HEK293 (cell line): ENCODE data around the gene PEX5L.
A peak's percentile ranks its signal among the peaks of the same experiment; 100 is the strongest.

ENCODE experiments used
- CTCF ChIA-PET: fragments of 350-600 bp; formaldehyde crosslinking; extraction: SDS; loops from one replicate; lab custom pipeline; 2021; ENCODE audit warnings: antibody characterized with exemption; lab: Yijun Ruan, JAX
- POLR2A ChIA-PET: fragments of 300-600 bp; formaldehyde crosslinking; extraction: SDS; loops from one replicate; lab custom pipeline; 2020; ENCODE audit warnings: antibody characterized with exemption, inconsistent platforms; lab: Yijun Ruan, JAX
- H3K27ac ChIP-seq: fragments of 200-500 bp; sonication (Bioruptor generic); 2 replicates; pipeline ENCODE4 v1.5.1; 2014; ENCODE audit warnings: low read depth, low read length, control low read depth, inconsistent platforms; ENCODE audit errors: extremely low read depth
- H3K36me3 ChIP-seq, 2 experiments: fragments of 200-500 bp in 1 of 2; sonication (Bioruptor generic) in 1 of 2; 1 replicate in 1 of 2; 2 replicates in 1 of 2; pipeline ENCODE4 v1.5.1; 2014 to 2017; ENCODE audit warnings: inconsistent platforms in 2 of 2, low read length in 2 of 2; ENCODE audit not compliant: control insufficient read depth in 2 of 2, insufficient read depth in 1 of 2
- H3K4me1 ChIP-seq: fragments of 200-500 bp; sonication (Bioruptor generic); 2 replicates; pipeline ENCODE4 v1.5.1; 2014; ENCODE audit warnings: mild to moderate bottlenecking, low read length, inconsistent platforms; ENCODE audit not compliant: control insufficient read depth, insufficient read depth
- H3K4me3 ChIP-seq: 2 replicates; pipeline ENCODE4 v1.5.1; 2011; ENCODE audit warnings: low read depth, mild to moderate bottlenecking, control low read depth, low read length, moderate library complexity
- H3K9me3 ChIP-seq: fragments of 200-500 bp; sonication (Bioruptor generic); 2 replicates; pipeline ENCODE4 v1.5.1; 2014; ENCODE audit warnings: low read depth, low read length, inconsistent platforms; ENCODE audit not compliant: control insufficient read depth, insufficient read depth
- BCL11B ChIP-seq: fragments of 450-650 bp; formaldehyde crosslinking; IDR thresholded peaks from 2 replicates; pipeline ENCODE4 v1.5.1; 2016; ENCODE audit warnings: low read depth, missing biosample characterization, missing genetic modification characterization
- PRDM2 ChIP-seq: fragments of 450-650 bp; formaldehyde crosslinking; IDR thresholded peaks from 2 replicates; pipeline ENCODE4 v1.5.1; 2016; ENCODE audit warnings: missing biosample characterization, missing genetic modification characterization, borderline replicate concordance
- RBAK ChIP-seq: fragments of 450-650 bp; formaldehyde crosslinking; IDR thresholded peaks from 2 replicates; pipeline ENCODE4 v1.5.1; 2016; ENCODE audit warnings: missing biosample characterization, missing genetic modification characterization
- SP7 ChIP-seq: fragments of 450-650 bp; formaldehyde crosslinking; IDR thresholded peaks from 2 replicates; pipeline ENCODE4 v1.5.1; 2016; ENCODE audit warnings: missing biosample characterization, missing genetic modification characterization
- YY2 ChIP-seq: fragments of 450-650 bp; formaldehyde crosslinking; IDR thresholded peaks from 2 replicates; pipeline ENCODE4 v1.5.1; 2016; ENCODE audit warnings: missing biosample characterization, missing genetic modification characterization
- ZBTB17 ChIP-seq: fragments of 450-650 bp; formaldehyde crosslinking; IDR thresholded peaks from 2 replicates; pipeline ENCODE4 v1.5.1; 2016; ENCODE audit warnings: missing biosample characterization, missing genetic modification characterization
- ZFP41 ChIP-seq: fragments of 450-650 bp; formaldehyde crosslinking; IDR thresholded peaks from 2 replicates; pipeline ENCODE4 v1.5.1; 2016; ENCODE audit warnings: missing biosample characterization, missing genetic modification characterization, borderline replicate concordance
- ZNF302 ChIP-seq: fragments of 450-650 bp; formaldehyde crosslinking; IDR thresholded peaks from 2 replicates; pipeline ENCODE4 v1.5.1; 2016; ENCODE audit warnings: missing biosample characterization, missing genetic modification characterization, low read depth
- ZNF501 ChIP-seq: fragments of 450-650 bp; formaldehyde crosslinking; IDR thresholded peaks from 2 replicates; pipeline ENCODE4 v1.5.1; 2016; ENCODE audit warnings: missing biosample characterization, missing genetic modification characterization
- ZNF548 ChIP-seq: fragments of 450-650 bp; formaldehyde crosslinking; IDR thresholded peaks from 2 replicates; pipeline ENCODE4 v1.5.1; 2016; ENCODE audit warnings: missing biosample characterization, missing genetic modification characterization
- ZNF561 ChIP-seq: fragments of 450-650 bp; IDR thresholded peaks from 2 replicates; pipeline ENCODE4 v1.5.1; 2018; ENCODE audit warnings: missing biosample characterization, missing genetic modification characterization, borderline replicate concordance
- ZNF645 ChIP-seq: fragments of 450-650 bp; formaldehyde crosslinking; IDR thresholded peaks from 2 replicates; pipeline ENCODE4; 2016; ENCODE audit warnings: missing biosample characterization, missing genetic modification characterization
- ZNF704 ChIP-seq: fragments of 450-650 bp; formaldehyde crosslinking; IDR thresholded peaks from 2 replicates; pipeline ENCODE4 v1.5.1; 2016; ENCODE audit warnings: missing biosample characterization, missing genetic modification characterization
- TF ChIP-seq, protein P1 (sequence below): fragments of 450-650 bp; formaldehyde crosslinking; IDR thresholded peaks from 2 replicates; pipeline ENCODE4 v1.5.1; 2016; ENCODE audit warnings: missing biosample characterization, missing genetic modification characterization, low read depth

The PEX5L gene

DNA sequence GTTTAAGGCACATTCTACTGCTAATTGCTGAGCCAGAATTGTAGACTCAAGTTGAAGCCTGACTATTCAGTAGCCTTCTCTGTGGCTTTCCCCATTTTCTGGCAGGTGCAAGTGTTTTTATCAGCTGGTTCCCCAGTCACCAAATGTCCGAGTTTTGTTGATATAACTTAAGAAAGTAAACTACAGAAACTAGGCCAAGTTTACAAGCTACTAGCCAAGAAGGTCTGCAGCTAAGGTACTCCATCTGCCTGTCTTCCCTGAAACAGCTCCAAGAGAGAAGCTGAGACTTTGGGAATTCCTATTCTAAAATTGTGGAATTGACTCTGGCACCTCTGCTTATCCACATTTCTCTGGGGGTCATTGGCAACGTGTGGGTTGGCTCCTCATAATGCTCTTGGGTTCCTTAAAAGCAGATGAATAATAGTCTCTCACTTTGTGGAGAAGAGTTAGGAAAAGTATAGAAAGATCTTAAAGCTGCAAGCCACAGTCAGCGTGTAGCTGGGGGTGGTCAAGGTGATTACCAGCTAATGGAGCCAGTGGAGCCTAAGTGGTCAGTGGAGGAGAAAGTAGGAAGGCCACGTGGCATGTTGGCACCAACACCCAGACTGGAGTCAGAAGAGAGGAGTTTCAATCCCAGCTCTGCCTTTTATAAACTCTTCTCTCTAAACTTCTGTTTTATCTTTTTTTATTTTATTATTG is 128.8 kb downstream of the PEX5L start (continued):
- TF ChIP-seq SP7 (no peak), ZNF704 (tag by site-specific recombination) (no peak), BCL11B (no peak), ZBTB17 (no peak), ZNF501 (tag by site-specific recombination) (no peak), ZFP41 (no peak), ZNF645 (tag by site-specific recombination) (no peak), RBAK (no peak), ZNF302 (tag by site-specific recombination) (no peak), ZNF561 (tag by site-specific recombination) (no peak)

- Histone ChIP-seq H3K27ac (no peak overlapping the region), H3K4me1 (no peaks in the 10 kb centered on the region), H3K9me3 (no peaks in the 10 kb centered on the region), H3K36me3 (no peaks in the 10 kb centered on the region), H3K4me3 (no peak overlapping the region)
- ChIA-PET CTCF (no interaction called here), POLR2A (no interaction called here)
- TF ChIP-seq YY2: no peak
These were observed 134.7 kb downstream of the PEX5L start for GRCh38 chr3:179902061-179902460.

DNA sequence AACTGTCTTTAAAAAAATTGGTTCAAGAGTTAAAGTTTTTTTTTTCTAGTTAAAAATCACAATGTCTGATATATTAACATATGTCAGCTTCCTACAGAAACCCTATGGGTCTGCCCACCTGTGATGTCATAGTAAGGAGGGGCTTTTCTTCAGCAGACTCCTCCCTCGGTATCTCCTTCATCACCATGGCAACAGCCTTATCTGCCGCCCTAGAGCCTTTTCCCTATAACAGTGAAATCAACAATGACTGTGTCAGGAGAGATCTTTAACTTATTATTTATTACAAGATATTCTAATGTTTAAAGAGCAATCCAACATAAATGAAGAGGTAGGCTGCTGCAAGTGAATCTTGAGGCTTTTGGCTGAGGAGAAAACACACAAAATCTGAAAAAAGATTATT is 138.7 kb downstream of the PEX5L start:
- no peaks in the 10 kb centered on the region for H3K36me3 ChIP-seq
- no peak overlapping the region for H3K27ac ChIP-seq
- TF ChIP-seq ZNF548 (tag by site-specific recombination) (no peak), YY2 (no peak), ZNF645 (tag by site-specific recombination) (no peak), PRDM2 (tag by site-specific recombination) (no peak)
- TF ChIP-seq, protein P1, sequence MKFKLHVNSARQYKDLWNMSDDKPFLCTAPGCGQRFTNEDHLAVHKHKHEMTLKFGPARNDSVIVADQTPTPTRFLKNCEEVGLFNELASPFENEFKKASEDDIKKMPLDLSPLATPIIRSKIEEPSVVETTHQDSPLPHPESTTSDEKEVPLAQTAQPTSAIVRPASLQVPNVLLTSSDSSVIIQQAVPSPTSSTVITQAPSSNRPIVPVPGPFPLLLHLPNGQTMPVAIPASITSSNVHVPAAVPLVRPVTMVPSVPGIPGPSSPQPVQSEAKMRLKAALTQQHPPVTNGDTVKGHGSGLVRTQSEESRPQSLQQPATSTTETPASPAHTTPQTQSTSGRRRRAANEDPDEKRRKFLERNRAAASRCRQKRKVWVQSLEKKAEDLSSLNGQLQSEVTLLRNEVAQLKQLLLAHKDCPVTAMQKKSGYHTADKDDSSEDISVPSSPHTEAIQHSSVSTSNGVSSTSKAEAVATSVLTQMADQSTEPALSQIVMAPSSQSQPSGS (tag by site-specific recombination): peak; percentile 55; the same call in 1 of the 2 replicates
- TF ChIP-seq, all 188 proteins: peak for 1
- Histone ChIP-seq H3K9me3 (no peaks in the 10 kb centered on the region), H3K4me3 (no peak overlapping the region), H3K4me1 (no peaks in the 10 kb centered on the region)
- CTCF ChIA-PET: no interaction called here
- POLR2A ChIA-PET: no interaction called here
